HL-60 (cell line): ENCODE results near the gene GALNT5.

Experiments
- DNase-seq, 2 experiments: peaks; one replicate each; pipeline ENCODE4 v3.0.0-alpha.2; 2010 to 2020; ENCODE audit warnings: low read depth in 1 of 2, low spot score in 1 of 2
- H3K27ac ChIP-seq: fragments of 250-450 bp; sonication (Bioruptor Pico); replicated peaks from 2 replicates; pipeline ENCODE4 v1.5.1; 2020; ENCODE audit warnings: mild to moderate bottlenecking, moderate library complexity
- H3K27me3 ChIP-seq: fragments of 250-450 bp; sonication (Bioruptor Pico); 2 replicates; pipeline ENCODE4 v1.5.1; 2021; ENCODE audit warnings: mild to moderate bottlenecking, moderate library complexity; ENCODE audit not compliant: insufficient read depth, poor library complexity, severe bottlenecking
- H3K4me3 ChIP-seq: replicated peaks from 2 replicates; pipeline ENCODE4 v1.5.1; 2011; ENCODE audit warnings: mild to moderate bottlenecking, control low read depth, low read length; ENCODE audit not compliant: insufficient read depth
- GABPA ChIP-seq: IDR thresholded peaks from 2 replicates; pipeline ENCODE4 v1.6.1; 2012; ENCODE audit warnings: low read depth
- POLR2AphosphoS5 ChIP-seq: IDR thresholded peaks from 2 replicates; pipeline ENCODE4 v1.6.1; 2012; ENCODE audit warnings: low read depth
- SPI1 ChIP-seq: IDR thresholded peaks from 2 replicates; pipeline ENCODE4 v1.6.1; 2012; ENCODE audit warnings: low read depth, mild to moderate bottlenecking, borderline replicate concordance
- TF ChIP-seq, protein P1 (sequence below): IDR thresholded peaks from one replicate; pipeline ENCODE4 v1.5.1; 2011; ENCODE audit warnings: low read length, control low read depth, inconsistent platforms; ENCODE audit not compliant: insufficient read depth
- TF ChIP-seq, protein P2 (sequence below): IDR thresholded peaks from 2 replicates; pipeline ENCODE4 v1.6.1; 2012; ENCODE audit warnings: low read depth; ENCODE audit not compliant: insufficient replicate concordance

GALNT5 gene

DNA sequence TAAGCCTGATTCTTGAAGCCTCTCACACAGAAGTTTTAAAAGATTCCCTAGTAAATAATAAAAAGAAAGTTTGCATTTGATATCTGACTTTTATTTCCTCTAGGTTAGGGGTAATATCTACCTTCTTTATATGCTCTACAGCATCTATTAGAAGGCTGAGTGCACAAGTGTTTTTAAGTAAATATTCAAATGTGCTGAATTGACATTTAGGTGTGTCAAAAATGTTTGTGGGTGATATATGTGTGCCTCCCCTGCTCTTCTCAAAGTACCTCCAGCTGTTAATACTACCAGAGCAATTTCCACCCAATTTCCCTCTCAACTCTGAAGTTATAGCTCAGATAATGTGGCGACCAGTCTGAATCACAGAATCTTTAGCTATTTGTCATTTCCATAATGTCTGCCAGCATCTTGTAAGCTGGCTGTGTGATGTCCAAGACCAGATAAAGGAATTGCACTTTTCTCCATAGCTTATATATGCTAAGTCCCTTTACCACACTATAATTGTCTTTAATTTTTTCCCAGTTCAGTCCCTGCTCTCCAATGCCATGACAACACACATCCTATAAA, 92.5 kb downstream of the GALNT5 start:
- Histone ChIP-seq H3K27ac (no peak overlapping the region), H3K27me3 (no peaks in the 10 kb centered on the region), H3K4me3 (no peak overlapping the region)
- DNase-seq, result no peak
- TF ChIP-seq SPI1, result no peak
- TF ChIP-seq, protein P1, sequence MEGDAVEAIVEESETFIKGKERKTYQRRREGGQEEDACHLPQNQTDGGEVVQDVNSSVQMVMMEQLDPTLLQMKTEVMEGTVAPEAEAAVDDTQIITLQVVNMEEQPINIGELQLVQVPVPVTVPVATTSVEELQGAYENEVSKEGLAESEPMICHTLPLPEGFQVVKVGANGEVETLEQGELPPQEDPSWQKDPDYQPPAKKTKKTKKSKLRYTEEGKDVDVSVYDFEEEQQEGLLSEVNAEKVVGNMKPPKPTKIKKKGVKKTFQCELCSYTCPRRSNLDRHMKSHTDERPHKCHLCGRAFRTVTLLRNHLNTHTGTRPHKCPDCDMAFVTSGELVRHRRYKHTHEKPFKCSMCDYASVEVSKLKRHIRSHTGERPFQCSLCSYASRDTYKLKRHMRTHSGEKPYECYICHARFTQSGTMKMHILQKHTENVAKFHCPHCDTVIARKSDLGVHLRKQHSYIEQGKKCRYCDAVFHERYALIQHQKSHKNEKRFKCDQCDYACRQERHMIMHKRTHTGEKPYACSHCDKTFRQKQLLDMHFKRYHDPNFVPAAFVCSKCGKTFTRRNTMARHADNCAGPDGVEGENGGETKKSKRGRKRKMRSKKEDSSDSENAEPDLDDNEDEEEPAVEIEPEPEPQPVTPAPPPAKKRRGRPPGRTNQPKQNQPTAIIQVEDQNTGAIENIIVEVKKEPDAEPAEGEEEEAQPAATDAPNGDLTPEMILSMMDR, result no peak
- no peak for TF ChIP-seq GABPA
- TF ChIP-seq POLR2AphosphoS5, result no peak
- TF ChIP-seq, protein P2, sequence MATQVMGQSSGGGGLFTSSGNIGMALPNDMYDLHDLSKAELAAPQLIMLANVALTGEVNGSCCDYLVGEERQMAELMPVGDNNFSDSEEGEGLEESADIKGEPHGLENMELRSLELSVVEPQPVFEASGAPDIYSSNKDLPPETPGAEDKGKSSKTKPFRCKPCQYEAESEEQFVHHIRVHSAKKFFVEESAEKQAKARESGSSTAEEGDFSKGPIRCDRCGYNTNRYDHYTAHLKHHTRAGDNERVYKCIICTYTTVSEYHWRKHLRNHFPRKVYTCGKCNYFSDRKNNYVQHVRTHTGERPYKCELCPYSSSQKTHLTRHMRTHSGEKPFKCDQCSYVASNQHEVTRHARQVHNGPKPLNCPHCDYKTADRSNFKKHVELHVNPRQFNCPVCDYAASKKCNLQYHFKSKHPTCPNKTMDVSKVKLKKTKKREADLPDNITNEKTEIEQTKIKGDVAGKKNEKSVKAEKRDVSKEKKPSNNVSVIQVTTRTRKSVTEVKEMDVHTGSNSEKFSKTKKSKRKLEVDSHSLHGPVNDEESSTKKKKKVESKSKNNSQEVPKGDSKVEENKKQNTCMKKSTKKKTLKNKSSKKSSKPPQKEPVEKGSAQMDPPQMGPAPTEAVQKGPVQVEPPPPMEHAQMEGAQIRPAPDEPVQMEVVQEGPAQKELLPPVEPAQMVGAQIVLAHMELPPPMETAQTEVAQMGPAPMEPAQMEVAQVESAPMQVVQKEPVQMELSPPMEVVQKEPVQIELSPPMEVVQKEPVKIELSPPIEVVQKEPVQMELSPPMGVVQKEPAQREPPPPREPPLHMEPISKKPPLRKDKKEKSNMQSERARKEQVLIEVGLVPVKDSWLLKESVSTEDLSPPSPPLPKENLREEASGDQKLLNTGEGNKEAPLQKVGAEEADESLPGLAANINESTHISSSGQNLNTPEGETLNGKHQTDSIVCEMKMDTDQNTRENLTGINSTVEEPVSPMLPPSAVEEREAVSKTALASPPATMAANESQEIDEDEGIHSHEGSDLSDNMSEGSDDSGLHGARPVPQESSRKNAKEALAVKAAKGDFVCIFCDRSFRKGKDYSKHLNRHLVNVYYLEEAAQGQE, result no peak

DNA sequence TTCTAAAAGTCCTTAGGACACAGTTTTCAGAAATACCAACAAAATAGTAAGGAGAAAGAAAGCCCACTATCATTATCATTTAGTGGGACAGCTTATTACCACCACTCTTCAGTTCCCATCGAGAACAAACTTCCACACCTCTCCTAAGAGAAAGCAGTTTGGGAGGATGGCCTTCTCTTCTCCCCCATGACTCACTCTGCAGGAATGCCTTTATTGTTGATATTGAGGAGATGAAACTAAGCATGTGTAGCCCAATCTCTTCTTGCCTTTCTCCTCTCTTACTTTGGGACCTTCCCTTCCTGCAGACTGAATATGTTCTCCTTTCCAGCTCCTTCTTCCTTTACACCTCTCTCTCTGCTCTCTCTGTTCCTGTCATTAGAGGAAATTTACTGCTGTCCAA, 98.1 kb downstream of the GALNT5 start:
- no peak for DNase-seq
- no peak for TF ChIP-seq GABPA
- no peak for TF ChIP-seq POLR2AphosphoS5
- TF ChIP-seq, protein P2, result no peak
- TF ChIP-seq SPI1, result no peak
- TF ChIP-seq, protein P1, result no peak
- Histone ChIP-seq H3K4me3 (no peak overlapping the region), H3K27me3 (peaks cover 2% of the 10 kb centered on the region), H3K27ac (no peak overlapping the region)

DNA sequence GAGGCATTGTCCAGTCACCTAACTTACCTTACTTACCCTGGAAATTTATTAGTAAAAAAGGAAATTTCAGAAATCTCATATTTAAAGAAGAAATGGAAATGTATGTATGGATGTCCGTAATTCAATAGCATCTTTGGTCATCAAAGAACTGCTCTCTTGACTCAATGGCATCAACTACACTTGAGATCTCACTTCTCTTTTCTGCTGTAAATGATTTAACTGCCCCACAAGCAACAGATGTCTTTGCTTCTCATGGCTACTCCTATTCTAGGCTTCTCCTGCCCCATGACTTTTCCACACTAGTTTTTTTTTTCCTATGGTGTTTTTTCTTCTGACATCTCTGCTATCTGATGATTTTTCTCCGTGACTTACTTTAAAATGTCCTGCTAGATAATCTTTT, 102.1 kb downstream of the GALNT5 start:
- no peak overlapping the region for H3K27ac ChIP-seq
- H3K4me3 ChIP-seq, result no peak overlapping the region
- DNase-seq, result no peak
- H3K27me3 ChIP-seq, result peaks cover 2% of the 10 kb centered on the region
- TF ChIP-seq, protein P1, result no peak
- TF ChIP-seq SPI1 (no peak), GABPA (no peak), POLR2AphosphoS5 (no peak)
- TF ChIP-seq, protein P2, result no peak
